ENCODE data around the gene MFSD11.

- TF ChIP-seq CTCF (conservative IDR thresholded peaks at IDR 0.05; ENCODE audit: low read length) = no peak
- TF ChIP-seq EZH2phosphoT487 (IDR thresholded peaks at IDR 0.05; ENCODE audit: borderline replicate concordance, low read depth, low read length) = no peak
These were observed 47.0 kb downstream of the MFSD11 start for GRCh38 chr17:76784926-76785325.
